Activated T-helper 1 cell treated with anti-CD3 and anti-CD28 coated beads, Interleukin-12 subunit alpha, Interleukin-12 subunit beta, Interleukin-2, Interleukin-4 antibody, amounts not matched to agents 30 ng/mL and 10 ng/mL and 1 ng/mL, durations not matched to agents 14 hours and 24 hours and 36 hours (primary cell): ENCODE results near the gene GANC. TPM values are rescaled to one million over a fixed set of nuclear protein-coding genes. Genes with fewer than 3 reads are reported as not detected.
"Not testable (repeated sequence)": the region's sequence is repeated elsewhere in the genome, so short reads cannot be mapped to it uniquely, and the experiment has no call there.

Experiments used
- DNase-seq: peaks from one replicate; pipeline ENCODE4 v3.0.0; 2021; ENCODE audit warnings: low spot score
- H3K27ac Mint-ChIP-seq: one replicate; pipeline ENCODE4 v1.8.0; 2021; ENCODE audit warnings: mild to moderate bottlenecking, mixed read lengths
- H3K27me3 Mint-ChIP-seq: one replicate; pipeline ENCODE4 v1.8.0; 2022; ENCODE audit warnings: mild to moderate bottlenecking, moderate library complexity, mixed read lengths; ENCODE audit not compliant: insufficient read depth
- H3K36me3 Mint-ChIP-seq: one replicate; pipeline ENCODE4 v1.8.0; 2021; ENCODE audit warnings: low read depth, mixed read lengths
- H3K4me1 Mint-ChIP-seq: one replicate; pipeline ENCODE4 v1.8.0; 2021; ENCODE audit warnings: low read depth, mixed read lengths
- H3K4me3 Mint-ChIP-seq: one replicate; pipeline ENCODE4 v1.8.0; 2021; ENCODE audit warnings: mild to moderate bottlenecking, moderate library complexity, mixed read lengths
- H3K9me3 Mint-ChIP-seq: one replicate; pipeline ENCODE4 v1.8.0; 2021; ENCODE audit warnings: mixed read lengths
- intact Hi-C: fragments of 100-400 bp; cut with micrococcal nuclease; formaldehyde crosslinking; loops from one replicate; pipeline ENCODE4 v1.15.1; 2024
- total RNA-seq: library from RNA; stranded (reverse); gene quantifications from 2 replicates; pipeline ENCODE4 v1.2.3, GENCODE V29; 2022

Gene GANC
- total RNA-seq, 1 donor from 2014 or later: 15.2 TPM

- H3K27me3 Mint-ChIP-seq: no peaks in the 10 kb centered on the region
- intact Hi-C loops: no loop called here
- no peak overlapping the region for H3K4me3 Mint-ChIP-seq
- DNase-seq: no peak
- peaks cover 19% of the 10 kb centered on the region for H3K9me3 Mint-ChIP-seq
- H3K36me3 Mint-ChIP-seq: peaks cover 6% of the 10 kb centered on the region
- no peak overlapping the region for H3K27ac Mint-ChIP-seq
- H3K4me1 Mint-ChIP-seq: no peaks in the 10 kb centered on the region
Observed at GRCh38 chr15:42335074-42335473, 62.1 kb downstream of the GANC start.

- DNase-seq, intact Hi-C loops, H3K27me3 Mint-ChIP-seq, H3K36me3 Mint-ChIP-seq, H3K27ac Mint-ChIP-seq, H3K4me1 Mint-ChIP-seq, H3K4me3 Mint-ChIP-seq: not testable (repeated sequence)
- H3K9me3 Mint-ChIP-seq: peaks cover 19% of the 10 kb centered on the region
Observed at GRCh38 chr15:42336650-42337049, 63.6 kb downstream of the GANC start.

GRCh38 chr15:42337104-42337503 is 64.1 kb downstream of the GANC start:
- intact Hi-C loops, H3K36me3 Mint-ChIP-seq: not testable (repeated sequence)

GRCh38 chr15:42338500-42338899 is 65.5 kb downstream of the GANC start:
- H3K4me1 Mint-ChIP-seq: no peaks in the 10 kb centered on the region
- peaks cover 9% of the 10 kb centered on the region for H3K36me3 Mint-ChIP-seq
- no peak for DNase-seq
- H3K4me3 Mint-ChIP-seq: no peak overlapping the region
- no peaks in the 10 kb centered on the region for H3K27me3 Mint-ChIP-seq
- no peak overlapping the region for H3K27ac Mint-ChIP-seq
- intact Hi-C loops: no loop called here
- peaks cover 19% of the 10 kb centered on the region for H3K9me3 Mint-ChIP-seq

More at GRCh38 chr15:42337104-42337503, 64.1 kb downstream of the GANC start:
- H3K27me3 Mint-ChIP-seq, DNase-seq, H3K4me1 Mint-ChIP-seq, H3K4me3 Mint-ChIP-seq: not testable (repeated sequence)
- Mint-ChIP-seq H3K27ac (peak overlapping the region; percentile 53), H3K9me3 (peaks cover 19% of the 10 kb centered on the region)

GRCh38 chr15:42343596-42344232 is 70.7 kb downstream of the GANC start:
- no peak overlapping the region for H3K27ac Mint-ChIP-seq
- no peaks in the 10 kb centered on the region for H3K27me3 Mint-ChIP-seq
- peaks cover 8% of the 10 kb centered on the region for H3K36me3 Mint-ChIP-seq
- no peak overlapping the region for H3K4me3 Mint-ChIP-seq
- no peaks in the 10 kb centered on the region for H3K9me3 Mint-ChIP-seq
- H3K4me1 Mint-ChIP-seq: peaks cover 10% of the 10 kb centered on the region
- intact Hi-C loops: no loop called here
- no peak for DNase-seq

- Mint-ChIP-seq H3K4me1 (peaks cover 10% of the 10 kb centered on the region), H3K9me3 (no peaks in the 10 kb centered on the region), H3K36me3 (peaks cover 8% of the 10 kb centered on the region), H3K27me3 (no peaks in the 10 kb centered on the region), H3K27ac (no peak overlapping the region), H3K4me3 (no peak overlapping the region)
- intact Hi-C loops: no loop called here
- no peak for DNase-seq
Observed at GRCh38 chr15:42344763-42345162, 71.8 kb downstream of the GANC start.

- Mint-ChIP-seq H3K36me3 (peaks cover 8% of the 10 kb centered on the region), H3K4me3 (no peak overlapping the region), H3K4me1 (peaks cover 10% of the 10 kb centered on the region), H3K27me3 (no peaks in the 10 kb centered on the region), H3K9me3 (no peaks in the 10 kb centered on the region), H3K27ac (no peak overlapping the region)
- no peak for DNase-seq
- intact Hi-C loops: no loop called here
Observed at GRCh38 chr15:42345504-42345903, 72.5 kb downstream of the GANC start.

- Mint-ChIP-seq H3K9me3 (no peaks in the 10 kb centered on the region), H3K36me3 (peaks cover 14% of the 10 kb centered on the region), H3K27ac (no peak overlapping the region), H3K4me1 (peaks cover 10% of the 10 kb centered on the region), H3K27me3 (no peaks in the 10 kb centered on the region), H3K4me3 (no peak overlapping the region)
- intact Hi-C loops: no loop called here
- DNase-seq: no peak
Observed at GRCh38 chr15:42348083-42348482, 75.1 kb downstream of the GANC start.

GRCh38 chr15:42349186-42349585 is 76.2 kb downstream of the GANC start:
- Mint-ChIP-seq H3K36me3 (peaks cover 18% of the 10 kb centered on the region), H3K27ac (no peak overlapping the region), H3K4me1 (peaks cover 10% of the 10 kb centered on the region), H3K27me3 (no peaks in the 10 kb centered on the region), H3K9me3 (no peaks in the 10 kb centered on the region), H3K4me3 (no peak overlapping the region)
- DNase-seq: no peak
- intact Hi-C loops: no loop called here

- no peak overlapping the region for H3K27ac Mint-ChIP-seq
- no peaks in the 10 kb centered on the region for H3K9me3 Mint-ChIP-seq
- H3K27me3 Mint-ChIP-seq: no peaks in the 10 kb centered on the region
- DNase-seq: no peak
- H3K4me3 Mint-ChIP-seq: no peak overlapping the region
- no peaks in the 10 kb centered on the region for H3K4me1 Mint-ChIP-seq
- intact Hi-C loops: no loop called here
- peaks cover 14% of the 10 kb centered on the region for H3K36me3 Mint-ChIP-seq
Observed at GRCh38 chr15:42352401-42352800, 79.4 kb downstream of the GANC start.

- no peak for DNase-seq
- Mint-ChIP-seq H3K4me3 (no peak overlapping the region), H3K27me3 (no peaks in the 10 kb centered on the region), H3K9me3 (no peaks in the 10 kb centered on the region), H3K4me1 (no peaks in the 10 kb centered on the region), H3K27ac (no peak overlapping the region), H3K36me3 (peaks cover 14% of the 10 kb centered on the region)
- intact Hi-C loops: no loop called here
Observed at GRCh38 chr15:42353061-42353460, 80.1 kb downstream of the GANC start.

- Mint-ChIP-seq H3K4me3 (no peak overlapping the region), H3K27ac (no peak overlapping the region), H3K36me3 (peaks cover 14% of the 10 kb centered on the region), H3K27me3 (no peaks in the 10 kb centered on the region), H3K4me1 (no peaks in the 10 kb centered on the region), H3K9me3 (no peaks in the 10 kb centered on the region)
- intact Hi-C loops: no loop called here
- DNase-seq: no peak
Observed at GRCh38 chr15:42354824-42355223, 81.8 kb downstream of the GANC start.

GRCh38 chr15:42355291-42355690 is 82.3 kb downstream of the GANC start:
- Mint-ChIP-seq H3K36me3 (peaks cover 14% of the 10 kb centered on the region), H3K4me1 (no peaks in the 10 kb centered on the region), H3K9me3 (no peaks in the 10 kb centered on the region), H3K27me3 (no peaks in the 10 kb centered on the region), H3K4me3 (no peak overlapping the region), H3K27ac (no peak overlapping the region)
- intact Hi-C loops: no loop called here
- DNase-seq: no peak

GRCh38 chr15:42356851-42357250 is 83.8 kb downstream of the GANC start:
- Mint-ChIP-seq H3K4me3 (no peak overlapping the region), H3K27ac (no peak overlapping the region), H3K4me1 (peaks cover 5% of the 10 kb centered on the region), H3K9me3 (no peaks in the 10 kb centered on the region), H3K27me3 (no peaks in the 10 kb centered on the region), H3K36me3 (peaks cover 7% of the 10 kb centered on the region)
- intact Hi-C loops: no loop called here
- DNase-seq: no peak
